ENCODE data around the gene PHAF1.

DNA sequence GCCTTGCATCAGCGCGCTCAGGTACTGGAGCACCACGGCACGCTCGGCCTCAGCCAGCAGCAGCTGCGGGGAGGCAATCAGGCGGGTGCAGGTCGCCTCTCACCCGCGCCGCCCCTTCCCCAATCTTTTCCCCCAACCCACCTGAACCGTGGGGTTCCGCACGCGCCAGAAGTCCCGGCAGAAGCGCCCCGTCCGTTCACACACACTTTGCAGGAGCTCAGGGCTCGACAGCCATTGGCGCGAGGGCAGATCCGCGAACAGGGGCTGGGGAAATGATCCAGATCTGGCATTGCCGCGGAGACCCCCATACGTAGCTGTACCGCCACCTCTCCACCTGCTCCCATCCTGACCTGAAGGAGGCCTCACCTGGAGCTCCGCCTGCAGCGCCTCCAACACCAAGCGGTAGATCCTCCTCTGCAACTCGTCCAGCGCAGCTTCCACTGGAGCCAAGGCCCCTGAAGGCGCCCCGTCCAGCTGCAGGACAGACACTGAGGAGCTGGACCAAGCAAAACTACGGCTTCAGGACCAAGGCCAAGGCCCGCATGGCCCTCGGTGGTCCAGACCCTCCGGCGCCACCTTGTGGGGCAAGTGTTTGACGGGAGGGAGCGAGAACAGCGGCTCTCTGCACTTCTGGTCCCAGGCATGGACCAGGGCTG is 75.4 kb downstream of the PHAF1 start:
- TF ChIP-seq, protein P1, sequence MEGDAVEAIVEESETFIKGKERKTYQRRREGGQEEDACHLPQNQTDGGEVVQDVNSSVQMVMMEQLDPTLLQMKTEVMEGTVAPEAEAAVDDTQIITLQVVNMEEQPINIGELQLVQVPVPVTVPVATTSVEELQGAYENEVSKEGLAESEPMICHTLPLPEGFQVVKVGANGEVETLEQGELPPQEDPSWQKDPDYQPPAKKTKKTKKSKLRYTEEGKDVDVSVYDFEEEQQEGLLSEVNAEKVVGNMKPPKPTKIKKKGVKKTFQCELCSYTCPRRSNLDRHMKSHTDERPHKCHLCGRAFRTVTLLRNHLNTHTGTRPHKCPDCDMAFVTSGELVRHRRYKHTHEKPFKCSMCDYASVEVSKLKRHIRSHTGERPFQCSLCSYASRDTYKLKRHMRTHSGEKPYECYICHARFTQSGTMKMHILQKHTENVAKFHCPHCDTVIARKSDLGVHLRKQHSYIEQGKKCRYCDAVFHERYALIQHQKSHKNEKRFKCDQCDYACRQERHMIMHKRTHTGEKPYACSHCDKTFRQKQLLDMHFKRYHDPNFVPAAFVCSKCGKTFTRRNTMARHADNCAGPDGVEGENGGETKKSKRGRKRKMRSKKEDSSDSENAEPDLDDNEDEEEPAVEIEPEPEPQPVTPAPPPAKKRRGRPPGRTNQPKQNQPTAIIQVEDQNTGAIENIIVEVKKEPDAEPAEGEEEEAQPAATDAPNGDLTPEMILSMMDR (IDR thresholded peaks at IDR 0.05), result peak; percentile 70 to 83 (median 80)
- TF ChIP-seq POLR2A (IDR thresholded peaks at IDR 0.05), result no peak

All from esophagus squamous epithelium (tissue), 4 donors.